GM19455 (cell line): Measurements from ENCODE around the gene TMEM116.
"Not testable (repeated sequence)": the region's sequence is repeated elsewhere in the genome, so short reads cannot be mapped to it uniquely, and the experiment has no call there.

Experiments
- ATAC-seq: cut with Tn5 transposase; IDR thresholded peaks from one replicate; pipeline ENCODE4 v1.9.1; 2021; ENCODE audit not compliant: unreplicated experiment

Gene TMEM116

GRCh38 chr12:112012775-112013600 lies at the start of gene TMEM116, which contains the start of gene ERP29:
TMEM116 (minus strand) TSS chr12:112013165; CDS start chr12:112005270, 7,895 bp downstream.
ERP29 (plus strand) TSS chr12:112013426; CDS start chr12:112013466, 40 bp downstream.
- peak; percentile 61 for ATAC-seq

DNA sequence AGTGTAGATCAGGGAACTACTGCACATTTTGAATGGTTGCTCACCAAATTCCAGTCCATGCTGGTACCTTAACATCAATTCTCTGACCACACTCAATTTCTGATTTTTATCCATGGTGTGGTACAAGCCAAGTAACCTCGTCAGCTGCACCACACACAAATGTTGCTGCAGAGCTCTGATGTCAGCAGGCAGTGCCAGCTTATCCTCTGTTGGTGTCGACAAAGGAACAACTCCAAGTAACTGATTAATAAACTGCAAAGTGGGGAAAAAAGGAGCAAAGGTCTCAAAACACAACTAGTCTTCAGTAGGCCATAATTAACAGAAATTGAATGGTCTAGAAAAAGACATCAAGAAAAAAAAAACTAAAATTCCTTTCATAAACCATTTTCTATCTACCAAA lies 48.2 kb upstream of the TMEM116 start:
- ATAC-seq = no peak

DNA sequence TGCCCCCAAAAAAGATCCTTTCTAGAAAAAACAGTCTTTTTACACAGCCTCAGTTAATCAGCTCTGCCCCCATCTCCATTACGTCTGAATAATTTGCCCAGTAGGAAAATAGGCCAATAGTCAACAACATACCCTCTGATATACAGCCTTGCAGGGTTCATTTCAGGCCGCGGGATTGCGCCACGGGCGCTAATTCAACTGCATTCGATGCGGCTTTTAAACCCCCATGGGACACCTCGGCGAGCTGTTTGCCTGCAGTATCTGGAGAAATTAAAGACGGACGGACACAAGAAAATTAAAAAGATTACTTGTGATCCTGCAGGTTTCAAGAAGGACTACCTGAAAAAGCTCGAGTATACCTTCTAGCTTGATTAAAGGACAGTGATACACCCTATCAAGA lies 36.4 kb upstream of the TMEM116 start:
- ATAC-seq = no peak

DNA sequence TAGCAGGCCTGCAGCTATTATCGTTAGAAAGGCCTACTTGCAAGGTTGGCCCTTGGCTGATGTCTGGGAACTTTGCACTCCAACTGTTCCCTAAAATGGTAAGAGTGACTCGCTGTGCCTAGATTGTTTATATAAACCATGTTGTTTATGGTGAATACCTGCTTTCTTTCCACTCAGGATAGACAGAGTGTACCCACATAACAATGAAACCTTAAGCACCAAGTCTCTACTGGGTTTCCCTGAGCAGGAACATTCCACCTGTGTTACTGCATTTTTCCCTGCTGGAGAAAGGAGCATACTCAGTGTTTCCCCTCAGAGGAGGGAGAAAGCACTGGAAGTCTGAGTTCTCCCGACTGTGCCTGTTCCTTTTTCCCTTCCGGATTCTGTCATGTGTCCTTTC lies 33.0 kb upstream of the TMEM116 start:
- no peak for ATAC-seq

GRCh38 chr12:112036614-112037013 lies 23.6 kb upstream of the TMEM116 start:
- not testable (repeated sequence) for ATAC-seq

DNA sequence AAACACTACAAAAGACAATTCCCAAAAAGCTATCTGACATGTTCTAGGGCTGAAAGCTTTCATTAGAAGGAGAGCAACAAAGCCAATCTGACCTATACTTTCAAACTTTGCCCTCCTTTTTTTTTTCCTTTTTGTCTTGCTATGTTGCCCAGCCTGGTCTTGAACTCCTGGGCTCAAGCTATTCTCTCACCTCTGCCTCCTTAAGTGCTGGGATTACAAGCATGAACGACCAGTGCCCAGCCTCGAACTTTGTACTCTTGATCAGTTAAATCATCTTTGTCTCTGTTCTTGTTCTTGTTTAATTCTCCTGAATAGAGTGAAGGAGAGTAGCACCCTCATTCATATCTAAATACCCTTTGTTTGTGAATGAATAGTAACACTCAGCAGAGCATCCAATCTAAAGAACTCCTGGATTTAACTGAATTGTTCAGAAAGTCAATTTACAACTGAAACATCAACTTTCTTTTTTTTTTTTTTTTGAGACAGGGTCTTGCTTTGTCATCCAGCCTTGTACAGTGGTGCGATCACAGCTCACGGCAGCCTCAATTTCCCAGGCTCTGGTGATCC lies 22.3 kb upstream of the TMEM116 start:
- no peak for ATAC-seq

- ATAC-seq = no peak
Observed at GRCh38 chr12:112032292-112032691, 19.3 kb upstream of the TMEM116 start.

DNA sequence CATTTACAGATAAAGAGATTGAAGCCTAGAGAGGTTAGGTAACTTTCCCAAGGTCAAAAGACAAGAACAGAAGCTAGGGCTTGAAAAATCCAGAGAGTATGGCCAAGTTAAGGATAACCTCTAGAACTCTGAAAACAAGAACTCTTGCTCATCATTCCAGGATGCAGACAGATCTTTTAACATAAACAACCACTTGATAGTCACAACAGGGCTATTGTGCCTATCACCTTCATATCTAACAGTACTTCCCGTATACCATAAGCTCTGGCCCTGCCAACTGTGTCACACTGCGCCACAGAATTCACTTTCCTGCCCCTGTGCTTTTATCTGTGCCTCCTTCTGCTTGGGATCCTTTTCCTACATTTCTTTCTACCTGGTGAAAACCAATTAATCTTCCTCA lies 18.5 kb upstream of the TMEM116 start:
- no peak for ATAC-seq

GRCh38 chr12:112029301-112029700 lies 16.3 kb upstream of the TMEM116 start:
- no peak for ATAC-seq

- ATAC-seq = no peak
Observed at GRCh38 chr12:112025808-112026375, 12.9 kb upstream of the TMEM116 start.

DNA sequence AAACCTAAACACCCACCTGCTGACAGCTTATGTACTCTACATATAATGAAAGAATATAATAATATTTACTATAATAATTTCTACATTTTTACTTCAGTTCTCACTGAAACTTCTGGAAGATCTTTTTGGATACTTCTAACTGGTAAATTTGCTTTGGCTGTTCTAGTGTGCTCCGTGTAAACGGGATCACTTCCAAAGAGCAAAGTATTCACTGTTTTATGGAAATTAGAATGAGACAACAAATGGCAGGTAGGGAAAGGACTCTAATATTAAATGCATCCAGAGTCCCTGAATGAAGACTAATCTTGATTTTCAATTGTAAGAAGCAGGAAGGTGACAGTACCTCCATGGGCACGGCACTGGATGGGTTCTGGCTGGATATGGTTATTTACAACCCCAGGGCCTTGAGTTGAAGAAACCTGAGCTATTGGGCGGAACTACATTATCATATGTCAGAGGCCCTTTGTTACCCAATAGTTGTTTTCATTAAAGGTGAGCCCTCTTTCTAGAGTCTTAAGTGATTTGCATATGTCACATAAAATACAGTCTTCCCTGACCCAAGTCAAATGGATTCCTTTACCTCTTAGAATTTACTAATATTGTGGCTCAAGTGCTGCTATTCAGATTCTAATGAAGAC lies 10.9 kb upstream of the TMEM116 start:
- no peak for ATAC-seq

DNA sequence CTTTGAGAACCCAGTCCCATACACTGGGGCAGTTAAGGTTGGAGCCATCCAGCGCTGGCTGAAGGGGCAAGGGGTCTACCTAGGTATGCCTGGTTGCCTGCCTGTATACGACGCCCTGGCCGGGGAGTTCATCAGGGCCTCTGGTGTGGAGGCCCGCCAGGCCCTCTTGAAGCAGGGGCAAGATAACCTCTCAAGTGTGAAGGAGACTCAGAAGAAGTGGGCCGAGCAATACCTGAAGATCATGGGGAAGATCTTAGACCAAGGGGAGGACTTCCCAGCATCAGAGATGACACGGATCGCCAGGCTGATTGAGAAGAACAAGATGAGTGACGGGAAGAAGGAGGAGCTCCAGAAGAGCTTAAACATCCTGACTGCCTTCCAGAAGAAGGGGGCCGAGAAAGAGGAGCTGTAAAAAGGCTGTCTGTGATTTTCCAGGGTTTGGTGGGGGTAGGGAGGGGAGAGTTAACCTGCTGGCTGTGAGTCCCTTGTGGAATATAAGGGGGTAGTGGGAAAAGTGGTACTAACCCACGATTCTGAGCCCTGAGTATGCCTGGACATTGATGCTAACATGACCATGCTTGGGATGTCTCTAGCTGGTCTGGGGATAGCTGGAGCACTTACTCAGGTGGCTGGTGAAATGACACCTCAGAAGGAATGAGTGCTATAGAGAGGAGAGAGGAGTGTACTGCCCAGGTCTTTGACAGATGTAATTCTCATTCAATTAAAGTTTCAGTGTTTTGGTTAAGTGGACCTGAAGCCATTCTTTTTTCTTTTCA lies 9.5 kb upstream of the TMEM116 start:
- ATAC-seq = no peak

GRCh38 chr12:112020947-112021457 lies 8.0 kb upstream of the TMEM116 start:
- ATAC-seq = no peak

- ATAC-seq = no peak
Observed at GRCh38 chr12:112018571-112019237, 5.7 kb upstream of the TMEM116 start.

- no peak for ATAC-seq
Observed at GRCh38 chr12:112017041-112017440, 4.1 kb upstream of the TMEM116 start.

GRCh38 chr12:112015938-112016337 lies 3.0 kb upstream of the TMEM116 start:
- ATAC-seq = no peak

- peak; percentile 20 for ATAC-seq
Observed at GRCh38 chr12:112013601-112014402, 837 bp upstream of the TMEM116 start.

DNA sequence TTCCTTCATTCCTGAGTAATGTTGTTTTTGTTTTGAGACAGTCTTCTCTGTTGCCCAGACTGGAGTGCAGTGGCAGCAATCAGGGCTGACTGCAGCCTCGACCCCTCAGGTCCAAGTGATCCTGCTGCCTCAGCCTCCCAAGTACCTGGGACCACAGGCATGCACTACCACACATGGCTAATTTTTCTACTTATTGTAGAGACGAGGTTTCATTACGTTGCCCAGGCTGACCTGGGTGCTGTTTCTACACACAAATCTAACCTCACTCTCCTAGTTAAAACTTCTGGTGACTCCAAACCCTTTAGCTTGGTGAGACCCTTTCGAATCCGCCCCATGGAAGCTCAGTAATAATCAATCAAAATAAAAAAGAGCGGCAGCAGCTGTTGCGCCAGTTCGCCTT lies 1.3 kb downstream of the TMEM116 start:
- no peak for ATAC-seq
